ENCODE results near the gene TMEM272.

TMEM272 gene

GRCh38 chr13:51804295-51805172, 40.4 kb downstream of the TMEM272 start:
- no peak for DNase-seq (ENCODE audit: low read depth)

GRCh38 chr13:51803422-51804294, 41.3 kb downstream of the TMEM272 start, which contains the start of gene DHRS12:
Gene DHRS12, minus strand, starts transcription at chr13:51804163. Its CDS starts 4,504 bp downstream, at chr13:51799659.
- peak; percentile 74 for DNase-seq (ENCODE audit: low read depth)

GRCh38 chr13:51802631-51803418, 42.2 kb downstream of the TMEM272 start:
- no peak for DNase-seq (ENCODE audit: low read depth)

- DNase-seq (ENCODE audit: low read depth), result no peak
These were observed 43.3 kb downstream of the TMEM272 start for GRCh38 chr13:51801631-51802099.

- DNase-seq (ENCODE audit: low read depth), result no peak
These were observed 44.5 kb downstream of the TMEM272 start for GRCh38 chr13:51800486-51800885.

GRCh38 chr13:51799261-51799660, 45.7 kb downstream of the TMEM272 start:
- DNase-seq (ENCODE audit: low read depth), result no peak

GRCh38 chr13:51797664-51798488, 47.1 kb downstream of the TMEM272 start:
- no peak for DNase-seq (ENCODE audit: low read depth)

GRCh38 chr13:51796546-51796945, 48.4 kb downstream of the TMEM272 start:
- DNase-seq (ENCODE audit: low read depth), result no peak

- DNase-seq (ENCODE audit: low read depth), result no peak
These were observed 49.6 kb downstream of the TMEM272 start for GRCh38 chr13:51795419-51795818.

GRCh38 chr13:51794964-51795363, 50.0 kb downstream of the TMEM272 start:
- no peak for DNase-seq (ENCODE audit: low read depth)

- peak; percentile 34 for DNase-seq (ENCODE audit: low read depth)
These were observed 51.3 kb downstream of the TMEM272 start for GRCh38 chr13:51793570-51794271.

GRCh38 chr13:51786425-51787265, 58.3 kb downstream of the TMEM272 start:
- DNase-seq (ENCODE audit: low read depth), result no peak

- DNase-seq (ENCODE audit: low read depth), result no peak
These were observed 59.1 kb downstream of the TMEM272 start for GRCh38 chr13:51785712-51786424.

- no peak for DNase-seq (ENCODE audit: low read depth)
These were observed 60.9 kb downstream of the TMEM272 start for GRCh38 chr13:51784097-51784496.

GRCh38 chr13:51783428-51784094, 61.4 kb downstream of the TMEM272 start:
- DNase-seq (ENCODE audit: low read depth), result no peak

GRCh38 chr13:51782026-51782710, 62.8 kb downstream of the TMEM272 start:
- DNase-seq (ENCODE audit: low read depth), result no peak

GRCh38 chr13:51781246-51782022, 63.5 kb downstream of the TMEM272 start:
- DNase-seq (ENCODE audit: low read depth), result no peak

All from stimulated activated CD8-positive, alpha-beta memory T cell treated with anti-CD3 and anti-CD28 coated beads, Interleukin-4, amount 100 ng/mL, for 24 hours (primary cell).